Activated B cell treated with CpG ODN at 0.5 μM for 24 hours (primary cell): ENCODE measurements around the gene MPDZ. TPM values are rescaled to one million over a fixed set of nuclear protein-coding genes. Genes with fewer than 3 reads are reported as not detected.

Source experiments
- ATAC-seq: fragments of 200-7000 bp; cut with Tn5 transposase; one replicate; pipeline ENCODE4 v1.10.0; 2021; ENCODE audit warnings: low read depth, mild to moderate bottlenecking, moderate library complexity
- CTCF ChIA-PET: fragments of 350-600 bp; sonication (Branson Sonifier 250); formaldehyde crosslinking; loops from one replicate; lab custom pipeline; 2021; ENCODE audit warnings: antibody characterized with exemption; lab: Charles Lee
- POLR2A ChIA-PET: fragments of 350-600 bp; sonication (Branson Sonifier 250); formaldehyde crosslinking; loops from one replicate; lab custom pipeline; 2021; ENCODE audit warnings: antibody characterized with exemption; lab: Charles Lee
- DNase-seq: peaks from one replicate; pipeline ENCODE4 v3.0.0; 2022
- H3K27ac Mint-ChIP-seq: one replicate; pipeline ENCODE4 v1.8.0; 2020; ENCODE audit warnings: mixed read lengths
- H3K27me3 Mint-ChIP-seq: one replicate; pipeline ENCODE4 v1.8.0; 2021; ENCODE audit warnings: mixed read lengths
- H3K36me3 Mint-ChIP-seq: one replicate; pipeline ENCODE4 v1.8.0; 2021; ENCODE audit warnings: low read depth, mixed read lengths
- H3K4me1 Mint-ChIP-seq: one replicate; pipeline ENCODE4 v1.8.0; 2021; ENCODE audit warnings: mixed read lengths
- H3K4me3 Mint-ChIP-seq: one replicate; pipeline ENCODE4 v1.8.0; 2020; ENCODE audit warnings: mild to moderate bottlenecking, mixed read lengths
- H3K9me3 Mint-ChIP-seq: one replicate; pipeline ENCODE4 v1.8.0; 2020; ENCODE audit warnings: mixed read lengths
- CTCF ChIP-seq: fragments of 200-600 bp; IDR thresholded peaks from one replicate; pipeline ENCODE4 v1.8.0; 2022; ENCODE audit warnings: antibody characterized with exemption, mild to moderate bottlenecking
- intact Hi-C: fragments of 100-400 bp; cut with micrococcal nuclease; formaldehyde crosslinking; loops from one replicate; pipeline ENCODE4 v1.15.1; 2024
- total RNA-seq: library from RNA; stranded (reverse); gene quantifications from 2 replicates; pipeline ENCODE4 v1.2.3, GENCODE V29; 2022

The MPDZ gene
- total RNA-seq, 1 donor from 2014 or later: not detected

GRCh38 chr9:13083963-13084528, 195.4 kb downstream of the MPDZ start:
- Mint-ChIP-seq H3K9me3 (peaks cover 4% of the 10 kb centered on the region), H3K4me3 (no peak overlapping the region), H3K36me3 (no peaks in the 10 kb centered on the region), H3K27ac (no peak overlapping the region), H3K27me3 (no peaks in the 10 kb centered on the region), H3K4me1 (no peaks in the 10 kb centered on the region)
- ATAC-seq: no peak
- TF ChIP-seq CTCF: no peak
- DNase-seq: no peak
- intact Hi-C loops: no loop called here
- ChIA-PET POLR2A (no interaction called here), CTCF (no interaction called here)

- POLR2A ChIA-PET: no interaction called here
- H3K36me3 Mint-ChIP-seq: no peaks in the 10 kb centered on the region
- ATAC-seq (no peak), DNase-seq (no peak)
- no peaks in the 10 kb centered on the region for H3K27me3 Mint-ChIP-seq
- CTCF ChIA-PET: no interaction called here
- H3K4me1 Mint-ChIP-seq: no peaks in the 10 kb centered on the region
- no peak overlapping the region for H3K27ac Mint-ChIP-seq
- no peak for TF ChIP-seq CTCF
- no peak overlapping the region for H3K4me3 Mint-ChIP-seq
- intact Hi-C loops: no loop called here
- H3K9me3 Mint-ChIP-seq: peaks cover 4% of the 10 kb centered on the region
Measured at GRCh38 chr9:13083366-13083765, 196.1 kb downstream of the MPDZ start.

GRCh38 chr9:13082796-13083195, 196.7 kb downstream of the MPDZ start:
- no peak for DNase-seq
- H3K9me3 Mint-ChIP-seq: peaks cover 4% of the 10 kb centered on the region
- no peaks in the 10 kb centered on the region for H3K36me3 Mint-ChIP-seq
- no peak for TF ChIP-seq CTCF
- intact Hi-C loops: no loop called here
- no peak overlapping the region for H3K4me3 Mint-ChIP-seq
- no peak overlapping the region for H3K27ac Mint-ChIP-seq
- no peaks in the 10 kb centered on the region for H3K27me3 Mint-ChIP-seq
- ChIA-PET CTCF (no interaction called here), POLR2A (no interaction called here)
- no peaks in the 10 kb centered on the region for H3K4me1 Mint-ChIP-seq
- ATAC-seq: no peak

- no peaks in the 10 kb centered on the region for H3K36me3 Mint-ChIP-seq
- H3K27ac Mint-ChIP-seq: no peak overlapping the region
- no peak for TF ChIP-seq CTCF
- CTCF ChIA-PET: no interaction called here
- peaks cover 6% of the 10 kb centered on the region for H3K9me3 Mint-ChIP-seq
- no peaks in the 10 kb centered on the region for H3K27me3 Mint-ChIP-seq
- no peaks in the 10 kb centered on the region for H3K4me1 Mint-ChIP-seq
- DNase-seq (no peak), ATAC-seq (no peak)
- POLR2A ChIA-PET: no interaction called here
- intact Hi-C loops: no loop called here
- H3K4me3 Mint-ChIP-seq: no peak overlapping the region
Measured at GRCh38 chr9:13078164-13078563, 201.3 kb downstream of the MPDZ start.

GRCh38 chr9:13076616-13077015, 202.9 kb downstream of the MPDZ start:
- ATAC-seq: no peak
- H3K4me3 Mint-ChIP-seq: no peak overlapping the region
- CTCF ChIA-PET: no interaction called here
- intact Hi-C loops: no loop called here
- no peaks in the 10 kb centered on the region for H3K27me3 Mint-ChIP-seq
- no peak overlapping the region for H3K27ac Mint-ChIP-seq
- H3K9me3 Mint-ChIP-seq: peaks cover 6% of the 10 kb centered on the region
- H3K36me3 Mint-ChIP-seq: no peaks in the 10 kb centered on the region
- DNase-seq: no peak
- H3K4me1 Mint-ChIP-seq: no peaks in the 10 kb centered on the region
- POLR2A ChIA-PET: no interaction called here
- no peak for TF ChIP-seq CTCF
